ENCODE measurements around the gene AUTS2. TPM values are rescaled to one million over a fixed set of nuclear protein-coding genes. Genes with fewer than 3 reads are reported as not detected.
A peak's percentile ranks its signal among the peaks of the same experiment; 100 is the strongest.

The AUTS2 gene
- total RNA-seq, 3 donors from 2014 or later, result 31.2 to 67.6 (median 36.5) TPM

- H3K9me3 ChIP-seq, result no peaks in the 10 kb centered on the region
- H3K4me3 ChIP-seq, result no peak overlapping the region
- DNase-seq, result no peak
- no peak for ATAC-seq
- intact Hi-C loops (cut with DNase I, micrococcal nuclease), result no loop called here
- no peak for TF ChIP-seq CTCF (IDR thresholded peaks at IDR 0.05)
- no peaks in the 10 kb centered on the region for H3K36me3 ChIP-seq (ENCODE audit: low read depth)
- H3K4me1 ChIP-seq (ENCODE audit: low read depth), result peaks cover 16% of the 10 kb centered on the region
Measured at GRCh38 chr7:70597066-70597465, 998.8 kb downstream of the AUTS2 start.

- Histone ChIP-seq H3K36me3 (ENCODE audit: low read depth) (no peaks in the 10 kb centered on the region), H3K9me3 (no peaks in the 10 kb centered on the region), H3K4me1 (ENCODE audit: low read depth) (peaks cover 16% of the 10 kb centered on the region), H3K4me3 (no peak overlapping the region)
- DNase-seq (peak in 1 of 3 donors; percentile 93), ATAC-seq (peak; percentile 87)
- intact Hi-C loops (cut with DNase I, micrococcal nuclease), result no loop called here
- TF ChIP-seq CTCF (IDR thresholded peaks at IDR 0.05), result no peak
Measured at GRCh38 chr7:70598976-70599375, 1000.7 kb downstream of the AUTS2 start.

GRCh38 chr7:70599446-70600190 is 1001.3 kb downstream of the AUTS2 start:
- no peaks in the 10 kb centered on the region for H3K9me3 ChIP-seq
- peak in 1 of 3 donors; percentile 64 for DNase-seq
- no peak overlapping the region for H3K4me3 ChIP-seq
- no peaks in the 10 kb centered on the region for H3K36me3 ChIP-seq (ENCODE audit: low read depth)
- TF ChIP-seq CTCF (IDR thresholded peaks at IDR 0.05), result no peak
- peak; percentile 61 for ATAC-seq
- intact Hi-C loops (cut with DNase I, micrococcal nuclease), result no loop called here
- peaks cover 16% of the 10 kb centered on the region for H3K4me1 ChIP-seq (ENCODE audit: low read depth)

- DNase-seq, result no peak
- intact Hi-C loops (cut with DNase I, micrococcal nuclease), result no loop called here
- Histone ChIP-seq H3K4me3 (no peak overlapping the region), H3K9me3 (no peaks in the 10 kb centered on the region), H3K36me3 (ENCODE audit: low read depth) (no peaks in the 10 kb centered on the region), H3K4me1 (ENCODE audit: low read depth) (peaks cover 11% of the 10 kb centered on the region)
- TF ChIP-seq CTCF (IDR thresholded peaks at IDR 0.05), result no peak
- no peak for ATAC-seq
Measured at GRCh38 chr7:70600993-70601392, 1002.7 kb downstream of the AUTS2 start.

- no peak for TF ChIP-seq CTCF (IDR thresholded peaks at IDR 0.05)
- Histone ChIP-seq H3K9me3 (no peaks in the 10 kb centered on the region), H3K4me1 (ENCODE audit: low read depth) (peaks cover 11% of the 10 kb centered on the region), H3K4me3 (no peak overlapping the region), H3K36me3 (ENCODE audit: low read depth) (no peaks in the 10 kb centered on the region)
- ATAC-seq, result peak; percentile 12
- intact Hi-C loops (cut with DNase I, micrococcal nuclease), result no loop called here
- DNase-seq, result no peak
Measured at GRCh38 chr7:70602117-70602516, 1003.8 kb downstream of the AUTS2 start.
